Caki2 (cell line): ENCODE data around the gene MDK. TPM values are rescaled to one million over a fixed set of nuclear protein-coding genes. Genes with fewer than 3 reads are reported as not detected.

ENCODE experiments used
- DNase-seq: peaks from one replicate; pipeline ENCODE4 v3.0.0-alpha.2; 2015; ENCODE audit warnings: low read depth
- in situ Hi-C: cut with HindIII; loops from 2 replicates; pipeline ENCODE4 v1.10.0; 2016; ENCODE audit warnings: low sequenced_read_pairs, low pct_unique_long_range_greater_than_20kb, mixed read lengths
- total RNA-seq: library from RNA; depleted of rRNA; stranded (reverse); fragments of >200 nt; shearing (Covaris generic); gene quantifications from 2 replicates; pipeline ENCODE4 v1.2.3, GENCODE V29; 2014; ENCODE audit warnings: low replicate concordance; rRNA removed

Gene MDK, protein sequence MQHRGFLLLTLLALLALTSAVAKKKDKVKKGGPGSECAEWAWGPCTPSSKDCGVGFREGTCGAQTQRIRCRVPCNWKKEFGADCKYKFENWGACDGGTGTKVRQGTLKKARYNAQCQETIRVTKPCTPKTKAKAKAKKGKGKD
- total RNA-seq, result 155 and 185 TPM in 2 replicates

- no peak for DNase-seq
- in situ Hi-C loops, result no loop called here
These were observed at the start of gene MDK for GRCh38 chr11:46381048-46381818. Gene MDK (plus strand): TSS chr11:46381669. CDS start chr11:46382058, 389 bp downstream.

DNA sequence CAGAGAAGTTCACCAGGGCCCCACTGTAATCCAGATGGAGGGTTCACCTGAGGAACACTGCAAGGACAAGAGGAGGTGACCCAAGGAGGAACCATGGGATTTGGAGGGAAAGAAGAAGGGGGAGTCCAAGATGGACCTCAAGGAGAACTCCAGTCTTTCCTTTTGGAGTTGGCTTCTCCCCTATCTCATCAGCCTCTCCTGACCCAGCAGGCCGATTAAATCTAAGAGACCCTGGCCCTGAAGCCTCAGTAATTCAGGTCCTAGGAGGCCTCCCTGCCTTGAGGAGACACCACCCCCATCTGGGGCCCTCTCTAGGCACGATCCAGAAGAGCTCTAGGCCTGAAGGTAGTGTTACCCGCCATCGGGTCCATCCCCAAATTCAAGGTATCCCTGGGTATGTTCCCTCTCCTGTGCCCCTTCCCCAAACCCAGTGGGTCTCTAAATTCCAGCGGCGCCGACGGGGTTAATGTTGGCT, 49.3 kb upstream of the MDK start:
- no peak for DNase-seq
- in situ Hi-C loops, result no loop called here

DNA sequence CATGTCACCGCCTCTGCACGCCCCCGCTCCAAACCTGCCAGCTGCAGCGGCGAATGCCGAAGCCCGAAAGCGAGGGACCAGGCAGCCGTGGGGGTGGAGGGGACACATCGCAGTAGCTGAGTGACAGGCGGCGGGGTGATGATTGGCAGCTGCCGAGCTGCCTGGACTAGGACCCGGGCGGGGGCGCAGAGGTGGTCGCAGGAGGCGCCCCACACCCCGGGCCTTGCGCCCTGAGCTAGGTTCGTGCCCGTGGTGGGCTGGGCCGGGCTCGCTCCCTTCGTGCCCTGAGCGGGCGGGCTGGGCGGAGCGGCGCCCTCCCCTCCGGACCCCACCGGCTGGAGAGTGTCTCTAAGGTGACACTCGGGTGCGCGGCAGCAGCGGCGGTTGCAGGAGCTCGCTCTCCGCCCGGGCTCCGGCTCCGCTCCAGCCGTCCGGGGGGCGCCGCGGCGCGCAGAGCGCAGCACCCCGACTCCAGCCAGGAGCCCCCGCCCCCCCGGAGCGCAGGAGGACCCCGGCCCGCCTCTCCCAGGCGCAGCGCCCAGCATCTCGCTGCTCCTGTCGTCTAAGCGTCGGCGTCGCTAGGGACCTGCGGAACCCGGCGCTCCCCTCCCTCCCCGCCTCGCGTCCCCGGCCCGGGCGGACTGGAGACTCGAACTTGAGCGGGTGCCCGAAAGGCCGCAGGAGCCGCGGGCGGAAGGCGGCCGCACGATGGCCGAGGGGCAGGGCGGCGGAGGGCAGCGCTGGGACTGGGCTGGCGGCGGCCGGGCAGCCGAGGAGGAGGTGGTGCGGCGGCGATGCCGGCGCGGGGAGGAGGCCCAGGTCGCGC, 48.7 kb upstream of the MDK start:
- no peak for DNase-seq
- in situ Hi-C loops, result no loop called here

GRCh38 chr11:46333394-46333947, 48.0 kb upstream of the MDK start:
- in situ Hi-C loops, result no loop called here
- no peak for DNase-seq

DNA sequence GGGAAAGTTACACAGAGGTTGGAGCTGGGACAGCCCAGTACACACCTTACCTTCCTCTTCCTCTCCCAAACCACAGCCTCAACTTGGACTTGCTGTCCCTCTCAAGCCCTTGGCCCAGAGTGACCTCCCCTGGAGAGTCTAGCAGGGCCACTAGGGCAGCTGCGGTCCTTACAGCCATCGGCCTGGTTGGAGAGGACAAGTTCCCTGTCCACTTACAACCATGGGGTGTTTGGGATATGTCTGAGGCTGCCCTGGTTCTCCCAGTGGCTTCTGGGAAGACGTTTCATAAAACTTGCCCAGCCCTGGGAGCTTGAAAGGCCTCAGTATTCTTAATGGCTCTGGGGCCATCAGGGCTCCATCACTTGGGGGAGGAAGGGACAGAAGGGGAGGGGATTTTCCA, 47.3 kb upstream of the MDK start:
- no peak for DNase-seq
- in situ Hi-C loops, result no loop called here

GRCh38 chr11:46335271-46335670, 46.2 kb upstream of the MDK start:
- no peak for DNase-seq
- in situ Hi-C loops, result no loop called here

DNA sequence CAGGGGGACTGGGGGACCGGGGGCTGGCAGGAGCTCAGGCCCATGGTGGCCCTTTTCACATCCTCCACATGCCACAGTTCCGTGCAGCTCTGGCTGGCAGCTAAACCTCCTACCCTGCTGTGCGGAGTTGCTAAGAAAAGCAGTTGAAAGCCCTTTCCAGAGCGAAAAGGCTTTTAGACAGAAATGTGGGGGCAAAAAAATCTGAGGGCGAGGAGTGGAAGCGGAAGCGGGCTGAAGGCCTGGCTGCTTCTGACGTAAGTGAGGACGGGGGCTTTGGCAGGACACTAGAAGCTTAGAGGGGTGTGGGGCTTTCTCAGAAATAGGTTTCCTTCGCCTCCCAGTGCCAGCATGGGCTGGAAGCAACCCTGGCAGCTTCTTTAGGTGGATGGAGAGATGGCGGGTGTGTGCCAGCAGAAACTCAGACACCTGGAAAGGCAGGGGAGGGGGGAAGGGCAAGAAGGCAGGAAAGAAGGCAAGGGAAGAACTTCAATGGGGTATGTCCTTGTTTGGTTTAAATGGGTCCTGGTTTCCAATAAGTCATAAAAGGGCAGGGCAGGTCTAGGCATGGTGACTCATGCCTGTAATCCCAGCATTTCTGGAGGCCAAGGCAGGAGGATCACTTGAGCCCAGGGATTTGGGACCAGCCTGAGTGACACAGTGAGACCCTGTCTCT, 45.4 kb upstream of the MDK start:
- no peak for DNase-seq
- in situ Hi-C loops, result no loop called here

- in situ Hi-C loops, result no loop called here
- no peak for DNase-seq
These were observed 44.8 kb upstream of the MDK start for GRCh38 chr11:46336563-46337180.

- DNase-seq, result no peak
- in situ Hi-C loops, result no loop called here
These were observed 43.7 kb upstream of the MDK start for GRCh38 chr11:46337626-46338345.

- in situ Hi-C loops, result no loop called here
- DNase-seq, result no peak
These were observed 42.9 kb upstream of the MDK start for GRCh38 chr11:46338636-46338987.

DNA sequence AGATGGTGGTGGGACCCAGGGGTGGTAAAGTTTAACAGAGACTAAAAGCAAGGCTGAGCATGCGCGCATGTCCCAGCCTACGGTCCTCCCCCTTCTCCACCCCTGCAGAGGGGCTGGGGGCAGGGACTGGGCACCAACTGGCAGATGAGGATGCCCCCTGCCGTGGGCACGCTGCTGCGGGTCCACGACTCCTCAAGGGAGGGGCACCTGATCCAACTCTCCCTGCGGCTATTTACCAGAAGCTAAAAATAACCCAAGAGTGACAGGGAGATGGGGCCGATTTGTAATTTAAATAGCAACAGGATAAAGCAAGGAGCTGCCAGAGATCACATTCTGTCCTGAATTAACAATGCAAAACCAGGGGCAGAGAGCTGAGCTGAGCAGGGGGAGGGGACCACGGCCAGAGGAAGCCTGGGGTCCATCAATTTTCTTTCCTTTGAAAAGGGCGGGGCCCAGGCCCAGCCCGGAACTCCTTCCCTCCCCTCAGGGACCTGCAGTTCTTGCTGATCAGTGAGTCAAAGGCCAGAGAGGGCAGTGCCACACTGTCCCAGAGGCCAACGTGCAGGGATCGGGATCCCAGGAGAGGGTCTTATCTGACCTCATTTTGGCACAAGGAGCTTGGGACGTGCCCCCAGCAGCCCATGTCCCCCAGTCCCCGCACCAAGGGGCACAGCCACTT, 42.3 kb upstream of the MDK start:
- in situ Hi-C loops, result no loop called here
- DNase-seq, result no peak

GRCh38 chr11:46339816-46340215, 41.7 kb upstream of the MDK start:
- DNase-seq, result no peak
- in situ Hi-C loops, result no loop called here

DNA sequence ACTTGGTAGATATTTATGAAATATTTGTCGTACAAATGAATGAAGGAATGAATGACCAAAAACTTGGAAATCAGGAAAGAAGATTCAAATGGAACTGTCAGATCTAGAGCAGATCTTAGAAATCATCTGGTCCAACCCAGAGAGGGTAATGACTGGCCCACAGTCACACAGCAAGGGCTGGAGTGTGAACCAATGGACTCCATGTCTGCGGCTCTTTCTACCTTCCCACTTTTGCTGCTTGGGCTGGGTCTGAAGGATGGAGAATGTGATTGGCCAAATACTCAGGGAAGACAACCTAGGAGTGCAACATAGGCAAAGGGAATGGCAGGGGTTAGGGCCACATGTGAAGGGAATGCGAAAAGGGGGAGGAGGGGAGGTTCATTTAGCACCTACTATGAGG, 40.0 kb upstream of the MDK start:
- in situ Hi-C loops, result no loop called here
- DNase-seq, result no peak

GRCh38 chr11:46342239-46342638, 39.2 kb upstream of the MDK start:
- in situ Hi-C loops, result no loop called here
- no peak for DNase-seq

GRCh38 chr11:46343520-46343919, 37.9 kb upstream of the MDK start:
- in situ Hi-C loops, result no loop called here
- DNase-seq, result no peak

GRCh38 chr11:46345131-46345597, 36.3 kb upstream of the MDK start:
- DNase-seq, result no peak
- in situ Hi-C loops, result no loop called here
